Peyer's patch (tissue), 4 donors: ENCODE results near the gene ABCC5. TPM values are rescaled to one million over a fixed set of nuclear protein-coding genes. Genes with fewer than 3 reads are reported as not detected.

ENCODE experiments used
- DNase-seq, 3 donors: peaks; one replicate each; pipeline ENCODE4 v3.0.0-alpha.2; 2017 to 2019
- H3K27ac ChIP-seq, 4 donors: fragments of 200-600 bp; sonication (generic); one replicate each; pipeline ENCODE4 v1.5.1; 2016 to 2019
- H3K27me3 ChIP-seq, 2 donors: fragments of 200-600 bp; sonication (generic); one replicate each; pipeline ENCODE4 v1.5.1; 2019
- H3K36me3 ChIP-seq, 3 donors: fragments of 200-600 bp; sonication (generic); one replicate each; pipeline ENCODE4 v1.5.1; 2016 to 2019
- H3K4me1 ChIP-seq, 4 donors: fragments of 200-600 bp; sonication (generic); one replicate each; pipeline ENCODE4 v1.5.1; 2016 to 2019
- H3K4me3 ChIP-seq, 4 donors: fragments of 200-600 bp; sonication (generic); 1 replicate in 3 of 4; 2 replicates in 1 of 4; pipeline ENCODE4 v1.5.1; 2016 to 2019; ENCODE audit warnings: mild to moderate bottlenecking in 1 of 4
- H3K9me3 ChIP-seq, 4 donors: fragments of 200-600 bp; sonication (generic); one replicate each; pipeline ENCODE4 v1.5.1; 2016 to 2019; ENCODE audit warnings: mild to moderate bottlenecking in 1 of 4
- CTCF ChIP-seq, 6 experiments: fragments of 450-650 bp in 4 of 6; fragments of 200-600 bp in 2 of 6; sonication (generic) in 1 of 6; IDR thresholded peaks; one replicate each; pipeline ENCODE4 v1.5.1; 2017 to 2019; ENCODE audit warnings: antibody characterized with exemption in 6 of 6, mild to moderate bottlenecking in 3 of 6, moderate library complexity in 1 of 6
- POLR2A ChIP-seq, 2 donors: fragments of 450-650 bp; IDR thresholded peaks; one replicate each; pipeline ENCODE4 v1.5.1; 2017; ENCODE audit warnings: antibody characterized with exemption in 2 of 2, mild to moderate bottlenecking in 2 of 2, moderate library complexity in 2 of 2
- total RNA-seq, 4 donors: library from RNA; depleted of rRNA; stranded (reverse); fragments of >200 nt; gene quantifications; one replicate each; pipeline ENCODE4 v1.1.0, GENCODE V29; 2016

Gene ABCC5
- total RNA-seq, 4 donors from 2014 or later = 54.0 to 95.7 (median 82.1) TPM

- Histone ChIP-seq H3K9me3 (no peaks in the 10 kb centered on the region), H3K4me1 (peaks cover 0 to 11% (median 2%) of the 10 kb centered on the region in 4 donors), H3K4me3 (no peak overlapping the region), H3K36me3 (no peaks in the 10 kb centered on the region), H3K27ac (no peak overlapping the region), H3K27me3 (no peaks in the 10 kb centered on the region)
- TF ChIP-seq POLR2A (IDR thresholded peaks at IDR 0.05) (no peak), CTCF (IDR thresholded peaks at IDR 0.05) (no peak)
- DNase-seq = no peak
These were observed 13.2 kb downstream of the ABCC5 start for GRCh38 chr3:184004476-184004875.

- no peaks in the 10 kb centered on the region for H3K9me3 ChIP-seq
- H3K4me1 ChIP-seq = peaks cover 0 to 11% (median 2%) of the 10 kb centered on the region in 4 donors
- no peak for DNase-seq
- no peak overlapping the region for H3K27ac ChIP-seq
- H3K27me3 ChIP-seq = no peaks in the 10 kb centered on the region
- H3K36me3 ChIP-seq = no peaks in the 10 kb centered on the region
- H3K4me3 ChIP-seq = no peak overlapping the region
- TF ChIP-seq POLR2A (IDR thresholded peaks at IDR 0.05) (no peak), CTCF (IDR thresholded peaks at IDR 0.05) (no peak)
These were observed 14.3 kb downstream of the ABCC5 start for GRCh38 chr3:184003187-184003967.

GRCh38 chr3:184002469-184002868 lies 15.2 kb downstream of the ABCC5 start:
- Histone ChIP-seq H3K4me3 (no peak overlapping the region), H3K4me1 (peaks cover 0 to 10% (median 2%) of the 10 kb centered on the region in 4 donors), H3K36me3 (no peaks in the 10 kb centered on the region), H3K9me3 (no peaks in the 10 kb centered on the region), H3K27me3 (no peaks in the 10 kb centered on the region), H3K27ac (no peak overlapping the region)
- TF ChIP-seq POLR2A (IDR thresholded peaks at IDR 0.05) (no peak), CTCF (IDR thresholded peaks at IDR 0.05) (no peak)
- no peak for DNase-seq

GRCh38 chr3:184001761-184002160 lies 15.9 kb downstream of the ABCC5 start:
- TF ChIP-seq POLR2A (IDR thresholded peaks at IDR 0.05) (no peak), CTCF (IDR thresholded peaks at IDR 0.05) (no peak)
- Histone ChIP-seq H3K4me1 (peaks cover 0 to 8% (median 2%) of the 10 kb centered on the region in 4 donors), H3K27me3 (no peaks in the 10 kb centered on the region), H3K9me3 (no peaks in the 10 kb centered on the region), H3K36me3 (no peaks in the 10 kb centered on the region), H3K4me3 (no peak overlapping the region), H3K27ac (no peak overlapping the region)
- no peak for DNase-seq

- TF ChIP-seq CTCF (IDR thresholded peaks at IDR 0.05) (no peak), POLR2A (IDR thresholded peaks at IDR 0.05) (no peak)
- no peak overlapping the region for H3K4me3 ChIP-seq
- no peaks in the 10 kb centered on the region for H3K9me3 ChIP-seq
- no peaks in the 10 kb centered on the region for H3K4me1 ChIP-seq
- DNase-seq = no peak
- H3K27me3 ChIP-seq = no peaks in the 10 kb centered on the region
- H3K27ac ChIP-seq = no peak overlapping the region
- peaks cover 0 to 25% (median 0%) of the 10 kb centered on the region in 3 donors for H3K36me3 ChIP-seq
These were observed 26.3 kb downstream of the ABCC5 start for GRCh38 chr3:183991403-183991802.
